ENCODE measurements around the gene PARL. TPM values are rescaled to one million over a fixed set of nuclear protein-coding genes. Genes with fewer than 3 reads are reported as not detected.

PARL gene
- total and polyA plus RNA-seq, 9 of the 15 experiments (the other 6 are each of a cell fraction or from before 2014, with no cell fraction given), result 39.5 to 82.4 (median 57.4) TPM

DNA sequence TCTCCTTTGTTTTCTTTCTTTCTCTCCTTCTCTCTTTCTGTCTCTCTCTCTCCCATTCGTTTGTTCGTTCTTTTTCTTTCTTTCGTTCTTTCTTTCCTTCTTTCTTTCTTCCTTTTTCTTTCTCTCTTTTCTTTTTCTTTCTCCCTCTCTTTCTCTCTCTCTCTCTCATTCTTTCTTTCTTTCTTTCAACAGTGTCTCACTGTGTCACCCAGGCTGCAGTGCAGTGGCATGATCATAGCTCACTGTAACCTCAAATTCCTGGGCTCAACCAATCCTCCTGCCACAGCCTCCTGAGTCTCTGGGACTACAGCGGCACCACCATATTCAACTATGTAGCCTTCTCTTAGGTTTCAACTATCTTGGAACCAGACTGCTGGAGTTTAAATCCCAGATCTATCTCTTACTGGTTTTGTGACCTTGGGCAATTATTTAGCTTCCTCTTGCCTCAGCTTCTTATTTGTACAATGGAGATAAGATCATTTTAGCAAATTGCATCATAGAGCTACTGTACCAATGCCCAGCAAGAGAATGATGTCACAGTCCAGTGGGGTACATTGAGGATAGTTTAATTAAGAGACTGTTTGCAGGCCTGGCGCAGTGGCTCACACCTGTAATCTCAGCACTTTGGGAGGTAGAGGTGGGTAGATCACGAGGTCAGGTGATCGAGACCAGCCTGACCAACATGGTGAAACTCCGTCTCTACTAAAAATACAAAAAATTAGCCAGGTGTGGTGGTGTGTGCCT lies 27.3 kb upstream of the PARL start:
- CTCF ChIA-PET (ENCODE audit: low intra/inter-chr PET ratio), result interaction anchor here (0.7 kb wide), 1 partner anchor 27 kb away, joined by 3 read pairs; the partner anchor contains the start of gene PARL
- Histone ChIP-seq H3K9me3 (replicated peaks; ENCODE audit: control insufficient read depth, insufficient read depth, low read depth, low read length) (no peaks in the 10 kb centered on the region), H3K79me2 (ENCODE audit: control insufficient read depth, insufficient read depth, low read length) (no peaks in the 10 kb centered on the region), H3K4me2 (ENCODE audit: insufficient read depth, low read length) (no peak overlapping the region), H3K4me3 (no peak overlapping the region), H3K27me3 (ENCODE audit: control insufficient read depth in 2 of 2, insufficient read depth in 2 of 2, low read length in 2 of 2) (peaks cover 0 to 9% of the 10 kb centered on the region in 2 experiments; a peak in 3 of 5 replicates), H3K36me3 (ENCODE audit: control insufficient read depth, insufficient read depth, low read length) (no peaks in the 10 kb centered on the region), H3K9me1 (ENCODE audit: control insufficient read depth, insufficient read depth, low read length) (no peaks in the 10 kb centered on the region), H3K4me1 (replicated peaks in 1 of 2; ENCODE audit: control insufficient read depth in 2 of 2, insufficient read depth in 2 of 2, low read length in 2 of 2) (peaks cover 0 to 15% of the 10 kb centered on the region in 2 experiments; a peak in 3 of 5 replicates), H3K27ac (ENCODE audit: extremely low read depth, low read depth, low read length) (no peak overlapping the region), H3K9ac (ENCODE audit: insufficient read depth in 1 of 2, low read depth in 2 of 2, low read length in 2 of 2) (no peak overlapping the region), H2AFZ (ENCODE audit: low read depth, low read length) (no peak overlapping the region), H4K20me1 (replicated peaks; ENCODE audit: control insufficient read depth, insufficient read depth, low read length) (no peaks in the 10 kb centered on the region)
- WGBS (ENCODE audit: insufficient coverage, low coverage, missing lambda C conversion rate), result 48% methylated on average over 8 of the region's 8 CpGs
- ATAC-seq (no peak), DNase-seq (ENCODE audit: extremely low read depth in 1 of 4, low spot score in 3 of 4) (no peak), FAIRE-seq (no peak)
- intact Hi-C loops (cut with micrococcal nuclease), result no loop called here
- in situ Hi-C loops (cut with MboI), result no loop called here
- POLR2A ChIA-PET, result interaction anchor here (1.7 kb wide), 1 partner anchor 16 kb away, joined by 7 read pairs; no protein-coding TSS in a partner anchor
- BruUV-seq (replicated peaks), result no TSS peak
- peak; percentile 46; the same call in 1 of the 2 replicates for TF ChIP-seq EP300 (IDR thresholded peaks at IDR 0.05; ENCODE audit: low read length)
- peak; percentile 89 for TF ChIP-seq ATF7 (IDR thresholded peaks at IDR 0.05)
- TF ChIP-seq JUND (IDR thresholded peaks at IDR 0.05; ENCODE audit: borderline replicate concordance, low read depth, low read length), result peak; percentile 34; the same call in 1 of the 2 replicates
- TF ChIP-seq JUND (tag; IDR thresholded peaks at IDR 0.05; ENCODE audit: borderline replicate concordance, low read depth, low read length), result no peak; the same call in 2 of the 3 replicates
- TF ChIP-seq KHSRP (IDR thresholded peaks at IDR 0.05), result no peak
- peak; percentile 67; the same call in 1 of the 2 replicates for TF ChIP-seq MTA1 (IDR thresholded peaks at IDR 0.05; ENCODE audit: borderline replicate concordance)
- TF ChIP-seq SOX6 (IDR thresholded peaks at IDR 0.05), result peak; percentile 55; the same call in 1 of the 2 replicates
- TF ChIP-seq ESRRA (IDR thresholded peaks at IDR 0.05; ENCODE audit: borderline replicate concordance, low read depth), result peak; percentile 73
- TF ChIP-seq CEBPB (tag; IDR thresholded peaks at IDR 0.05), result peak; percentile 78
- peak; percentile 71 for TF ChIP-seq CEBPG (CRISPR knock-in tag; IDR thresholded peaks at IDR 0.05)
- TF ChIP-seq CEBPG (tag; conservative IDR thresholded peaks at IDR 0.05 in 1 of 2, IDR thresholded peaks at IDR 0.05 in 1 of 2), result peak; percentile 84 to 95
- TF ChIP-seq, protein P1, sequence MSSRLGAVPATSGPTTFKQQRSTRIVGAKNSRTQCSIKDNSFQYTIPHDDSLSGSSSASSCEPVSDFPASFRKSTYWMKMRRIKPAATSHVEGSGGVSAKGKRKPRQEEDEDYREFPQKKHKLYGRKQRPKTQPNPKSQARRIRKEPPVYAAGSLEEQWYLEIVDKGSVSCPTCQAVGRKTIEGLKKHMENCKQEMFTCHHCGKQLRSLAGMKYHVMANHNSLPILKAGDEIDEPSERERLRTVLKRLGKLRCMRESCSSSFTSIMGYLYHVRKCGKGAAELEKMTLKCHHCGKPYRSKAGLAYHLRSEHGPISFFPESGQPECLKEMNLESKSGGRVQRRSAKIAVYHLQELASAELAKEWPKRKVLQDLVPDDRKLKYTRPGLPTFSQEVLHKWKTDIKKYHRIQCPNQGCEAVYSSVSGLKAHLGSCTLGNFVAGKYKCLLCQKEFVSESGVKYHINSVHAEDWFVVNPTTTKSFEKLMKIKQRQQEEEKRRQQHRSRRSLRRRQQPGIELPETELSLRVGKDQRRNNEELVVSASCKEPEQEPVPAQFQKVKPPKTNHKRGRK (tag; IDR thresholded peaks at IDR 0.05), result peak; percentile 93
- no peak for TF ChIP-seq ZBTB17 (CRISPR knock-in tag; IDR thresholded peaks at IDR 0.05)
- peak; percentile 26; the same call in 1 of the 2 replicates for TF ChIP-seq BACH1 (tag; IDR thresholded peaks at IDR 0.05)
- TF ChIP-seq, protein P2, sequence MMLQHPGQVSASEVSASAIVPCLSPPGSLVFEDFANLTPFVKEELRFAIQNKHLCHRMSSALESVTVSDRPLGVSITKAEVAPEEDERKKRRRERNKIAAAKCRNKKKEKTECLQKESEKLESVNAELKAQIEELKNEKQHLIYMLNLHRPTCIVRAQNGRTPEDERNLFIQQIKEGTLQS (IDR thresholded peaks at IDR 0.05), result peak; percentile 87
- TF ChIP-seq, protein P2 (CRISPR knock-in tag; conservative IDR thresholded peaks at IDR 0.05), result no peak
- TF ChIP-seq SMARCA5 (IDR thresholded peaks at IDR 0.05), result peak; percentile 70; the same call in 1 of the 2 replicates
- TF ChIP-seq KLF16 (IDR thresholded peaks at IDR 0.05), result no peak
- TF ChIP-seq, protein P3, sequence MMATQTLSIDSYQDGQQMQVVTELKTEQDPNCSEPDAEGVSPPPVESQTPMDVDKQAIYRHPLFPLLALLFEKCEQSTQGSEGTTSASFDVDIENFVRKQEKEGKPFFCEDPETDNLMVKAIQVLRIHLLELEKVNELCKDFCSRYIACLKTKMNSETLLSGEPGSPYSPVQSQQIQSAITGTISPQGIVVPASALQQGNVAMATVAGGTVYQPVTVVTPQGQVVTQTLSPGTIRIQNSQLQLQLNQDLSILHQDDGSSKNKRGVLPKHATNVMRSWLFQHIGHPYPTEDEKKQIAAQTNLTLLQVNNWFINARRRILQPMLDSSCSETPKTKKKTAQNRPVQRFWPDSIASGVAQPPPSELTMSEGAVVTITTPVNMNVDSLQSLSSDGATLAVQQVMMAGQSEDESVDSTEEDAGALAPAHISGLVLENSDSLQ (IDR thresholded peaks at IDR 0.05), result peak; percentile 12; the same call in 1 of the 2 replicates
- no peak for TF ChIP-seq MAZ (CRISPR knock-in tag; conservative IDR thresholded peaks at IDR 0.05 in 1 of 2, IDR thresholded peaks at IDR 0.05 in 1 of 2)
- no peak for TF ChIP-seq BHLHE40 (IDR thresholded peaks at IDR 0.05; ENCODE audit: low read length)
